ENCODE data around the gene LLCFC1.

Gene LLCFC1

GRCh38 chr7:142939226-142939910 is at the start of gene LLCFC1:
Gene LLCFC1 (plus strand): TSS chr7:142939484. CDS start chr7:142939622, 138 bp downstream.
- no peak for DNase-seq

DNA sequence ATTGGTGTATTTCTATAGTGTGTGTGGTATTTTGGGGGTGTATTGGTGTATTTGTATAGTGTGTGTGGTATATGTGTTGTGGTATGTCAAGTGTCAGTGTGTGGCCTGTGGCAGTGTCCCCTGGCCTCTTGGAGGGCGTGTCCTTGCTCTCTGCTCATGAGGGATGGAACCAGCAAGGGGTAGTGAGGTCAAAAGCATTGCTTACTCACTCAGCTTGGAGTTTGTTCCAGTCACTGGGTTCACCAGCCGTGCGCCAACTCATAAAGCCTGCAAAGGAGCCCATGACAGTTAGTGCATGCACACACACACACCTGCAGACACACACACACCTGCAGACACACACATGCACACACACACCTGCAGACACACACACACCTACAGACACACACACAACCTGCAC is 49.5 kb upstream of the LLCFC1 start:
- DNase-seq, result no peak

DNA sequence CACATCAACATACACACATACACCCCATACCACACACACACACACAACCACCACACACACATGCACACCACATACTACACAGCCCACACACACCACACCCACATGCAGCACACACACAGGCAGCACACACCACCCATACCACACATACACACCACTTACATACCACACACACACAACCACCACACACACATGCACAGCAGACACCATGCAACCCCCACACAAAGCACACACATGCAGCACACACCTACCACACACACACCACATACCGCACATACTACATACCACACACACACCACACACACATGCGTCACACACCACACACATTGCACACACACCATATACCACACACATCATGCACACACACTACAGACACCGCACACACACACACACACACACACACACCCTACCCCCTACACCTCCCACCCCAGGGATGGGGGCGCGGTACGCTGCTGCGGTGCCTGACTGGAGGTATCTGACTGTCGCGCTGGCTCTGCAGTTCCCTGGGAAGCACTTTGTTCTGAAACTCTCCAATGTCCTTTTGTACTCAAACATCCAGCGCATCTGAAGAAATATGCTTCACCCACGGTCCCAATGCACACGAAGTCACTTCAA is 48.3 kb upstream of the LLCFC1 start:
- DNase-seq, result no peak

GRCh38 chr7:142891490-142892082 is 47.7 kb upstream of the LLCFC1 start:
- DNase-seq, result no peak

- no peak for DNase-seq
Observed at GRCh38 chr7:142892951-142893350, 46.3 kb upstream of the LLCFC1 start.

DNA sequence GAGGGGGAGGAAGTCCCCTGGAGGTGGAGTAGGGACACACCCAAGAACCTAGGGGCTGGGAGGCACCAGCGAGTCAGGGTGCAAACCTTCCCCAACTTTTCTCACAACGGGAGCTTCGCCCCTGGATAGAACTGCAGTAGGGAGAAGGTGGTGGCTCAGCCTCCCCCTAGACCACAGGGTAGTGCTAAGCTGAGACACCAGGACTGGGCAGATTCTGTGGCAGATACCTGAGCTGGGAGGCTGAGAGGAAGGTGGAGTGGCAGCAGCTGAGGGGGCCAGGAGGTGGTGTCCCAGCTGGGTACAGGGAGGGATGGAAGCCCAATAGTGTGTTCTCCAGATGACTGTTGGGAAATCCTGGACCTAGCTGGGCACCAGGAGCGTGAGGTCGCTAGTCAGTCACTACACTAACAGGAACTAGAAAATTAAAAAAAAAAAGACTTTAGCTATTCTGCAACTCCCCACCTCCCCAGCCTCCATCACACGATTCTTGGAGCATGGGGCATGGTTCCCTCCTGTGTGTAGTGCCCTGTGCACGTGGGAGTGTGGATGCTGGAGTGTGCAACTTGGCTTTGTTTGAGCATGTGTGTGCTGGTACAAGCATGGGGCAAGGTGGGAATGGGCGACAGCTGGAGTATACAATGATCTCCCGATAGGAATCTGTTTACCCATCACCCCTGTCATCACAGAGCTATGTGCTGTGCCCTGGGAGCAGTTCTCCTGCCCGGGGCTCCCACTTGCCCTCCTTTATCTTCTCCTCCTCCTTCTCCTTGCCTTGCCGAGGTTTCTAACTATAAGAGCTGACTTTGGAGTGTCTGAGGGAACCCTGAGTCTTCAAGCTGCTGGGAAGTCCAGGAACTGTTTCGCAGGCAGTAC is 44.9 kb upstream of the LLCFC1 start:
- no peak for DNase-seq

DNA sequence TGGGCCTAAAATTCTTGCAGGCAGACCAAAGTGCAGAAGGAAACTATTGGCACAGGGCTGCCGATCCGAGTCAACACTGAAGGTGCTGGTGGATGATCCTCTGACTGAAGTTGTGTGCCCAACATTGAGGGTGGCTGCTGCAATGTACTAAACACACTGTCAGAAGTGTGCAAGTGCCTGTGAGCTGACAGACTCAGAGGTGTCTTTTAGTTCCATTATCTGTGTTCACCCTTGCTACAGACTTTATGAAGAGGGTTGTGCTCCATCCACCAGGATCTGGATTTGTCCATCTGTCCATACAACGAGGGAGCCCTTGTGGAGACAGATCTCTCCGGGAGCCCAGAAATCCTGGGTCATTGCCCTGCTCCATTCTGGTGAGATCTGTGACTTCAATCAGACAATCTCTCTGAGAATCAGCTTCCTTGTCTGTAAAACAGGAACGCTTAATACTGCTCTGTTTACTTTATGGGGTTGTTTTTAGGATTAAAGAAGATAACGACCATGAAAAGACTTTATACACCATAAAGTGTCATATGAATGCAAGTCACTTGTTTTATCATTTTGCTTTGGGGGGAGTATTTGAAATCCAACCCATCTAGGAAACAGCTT is 44.2 kb upstream of the LLCFC1 start:
- no peak for DNase-seq

- DNase-seq, result no peak
Observed at GRCh38 chr7:142896151-142896550, 43.1 kb upstream of the LLCFC1 start.

- DNase-seq, result no peak
Observed at GRCh38 chr7:142896741-142897379, 42.4 kb upstream of the LLCFC1 start.

DNA sequence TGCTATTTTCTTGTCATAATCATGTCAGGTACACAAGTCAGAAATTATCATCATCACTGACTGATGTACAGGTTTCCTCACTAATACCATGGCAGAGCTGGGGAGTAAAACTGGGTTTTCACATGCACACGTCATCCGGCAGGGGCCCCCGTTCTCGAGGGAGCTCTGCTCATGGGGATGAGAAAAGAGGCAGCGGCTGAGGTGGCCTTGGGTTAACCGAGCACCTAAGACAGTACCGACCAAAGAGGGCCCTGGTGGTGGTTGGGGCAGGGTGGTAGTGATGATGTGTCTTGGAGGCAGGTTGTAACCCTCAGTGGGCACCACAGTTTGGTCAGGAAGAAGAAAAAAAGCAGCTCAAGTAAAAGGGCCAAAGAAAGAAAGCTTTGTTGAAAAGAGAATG is 41.6 kb upstream of the LLCFC1 start:
- DNase-seq, result no peak

- peak; percentile 13 for DNase-seq
Observed at GRCh38 chr7:142898377-142899170, 40.7 kb upstream of the LLCFC1 start.

DNA sequence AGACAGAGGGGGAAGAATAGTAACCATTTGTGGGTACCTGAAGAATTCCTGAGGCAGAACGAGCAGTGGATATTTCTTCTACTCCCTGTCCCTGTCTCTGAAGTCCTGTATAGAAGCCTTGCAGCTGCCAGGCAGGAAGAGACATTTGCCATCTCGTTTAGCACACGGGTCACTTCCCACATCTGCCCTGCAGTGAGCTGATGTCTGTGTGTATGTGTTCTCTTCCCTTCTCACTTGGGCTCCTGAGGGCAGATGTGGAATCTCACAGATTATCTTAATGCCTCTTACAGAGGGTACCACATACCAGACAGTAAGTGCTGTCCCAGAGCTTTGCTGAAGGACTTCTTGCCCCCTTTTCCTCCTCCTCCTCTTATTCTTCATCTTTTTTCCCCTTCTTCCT is 39.6 kb upstream of the LLCFC1 start:
- DNase-seq, result no peak

- DNase-seq, result no peak
Observed at GRCh38 chr7:142901426-142902259, 37.6 kb upstream of the LLCFC1 start.

DNA sequence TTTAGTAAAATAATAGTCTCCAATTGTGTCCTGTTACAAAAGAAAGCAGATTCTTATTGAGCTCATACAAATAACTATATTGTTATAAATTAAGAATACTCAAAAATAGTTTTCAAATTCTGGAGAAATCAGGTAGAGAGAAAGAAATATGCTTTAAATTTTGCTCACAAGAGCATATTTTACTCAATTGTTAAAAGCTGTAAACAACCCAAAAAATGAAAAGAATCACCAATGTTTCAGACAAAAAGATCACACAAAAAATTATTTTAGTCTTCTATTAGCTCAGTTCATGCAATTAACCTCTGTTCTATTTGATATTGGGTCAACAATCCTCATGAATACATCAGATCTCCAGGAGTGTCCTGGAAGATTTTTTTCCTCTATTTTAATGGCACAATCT is 35.2 kb upstream of the LLCFC1 start:
- DNase-seq, result no peak

GRCh38 chr7:142905759-142906158 is 33.5 kb upstream of the LLCFC1 start:
- no peak for DNase-seq

- DNase-seq, result no peak
Observed at GRCh38 chr7:142906643-142907042, 32.6 kb upstream of the LLCFC1 start.

- DNase-seq, result no peak
Observed at GRCh38 chr7:142908290-142908689, 31.0 kb upstream of the LLCFC1 start.

DNA sequence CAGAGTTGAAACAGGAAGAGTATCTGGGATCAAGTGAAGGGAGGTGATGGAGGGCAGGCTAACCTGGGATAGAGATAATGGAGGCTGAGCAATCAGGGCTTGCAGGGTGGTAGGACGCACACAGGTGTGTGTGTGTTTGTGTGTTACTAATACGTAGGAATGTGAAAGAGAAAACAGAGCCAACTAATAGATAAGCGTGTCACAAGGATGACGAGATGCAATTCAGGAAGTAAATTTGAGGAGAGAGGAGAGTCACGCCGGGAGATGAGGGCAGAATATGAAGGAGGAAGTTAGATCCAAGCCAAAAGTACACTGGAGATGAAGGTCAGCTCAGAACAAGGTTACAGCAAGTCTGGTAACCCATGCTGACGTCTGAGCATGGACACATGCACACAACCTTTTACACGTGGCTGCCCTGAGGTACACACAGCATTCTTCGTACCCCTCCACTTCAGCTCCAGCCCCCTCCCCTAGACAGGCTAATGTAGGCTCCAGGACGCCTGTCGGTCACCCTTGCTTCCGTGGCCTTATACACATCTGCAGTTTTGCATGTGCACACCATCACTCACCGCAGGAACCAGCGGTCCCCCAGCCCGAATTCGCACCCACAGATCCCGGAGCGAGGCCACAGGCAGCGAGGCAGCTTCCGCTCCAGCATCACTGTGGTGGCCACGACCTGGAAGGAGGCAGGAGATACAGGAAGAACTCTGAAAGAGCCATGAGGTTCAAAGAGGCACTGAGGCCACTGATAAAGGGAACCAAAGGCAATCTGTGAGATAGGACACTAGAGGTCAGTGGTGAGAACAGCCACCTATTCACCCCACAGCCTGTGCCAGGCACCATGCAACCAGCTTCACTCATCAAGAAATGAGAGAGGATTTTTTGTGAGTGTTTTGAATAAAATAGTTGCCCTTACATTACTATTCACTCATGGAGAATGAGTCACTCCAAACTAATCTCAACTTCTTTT is 30.1 kb upstream of the LLCFC1 start:
- DNase-seq, result no peak

GRCh38 chr7:142910031-142910433 is 29.3 kb upstream of the LLCFC1 start:
- DNase-seq, result no peak
